ENCODE data around the gene F8A1.
A peak's percentile ranks its signal among the peaks of the same experiment; 100 is the strongest.
"Not testable (repeated sequence)": the region's sequence is repeated elsewhere in the genome, so short reads cannot be mapped to it uniquely, and the experiment has no call there.

F8A1 gene

GRCh38 chrX:154914052-154914451 lies 27.9 kb downstream of the F8A1 start:
- Histone ChIP-seq H3K27me3 (ENCODE audit: low read depth, low read length) (no peaks in the 10 kb centered on the region), H3K4me3 (ENCODE audit: low read length) (no peak overlapping the region), H3K79me2 (ENCODE audit: low read length) (no peaks in the 10 kb centered on the region), H3K4me1 (ENCODE audit: low read length) (no peaks in the 10 kb centered on the region; the same call in 1 of the 2 replicates), H3K9me3 (ENCODE audit: insufficient read depth, low read length) (no peaks in the 10 kb centered on the region), H3K27ac (ENCODE audit: low read length) (no peak overlapping the region), H3K4me2 (ENCODE audit: low read length) (no peak overlapping the region), H4K20me1 (ENCODE audit: insufficient read depth, low read length) (no peaks in the 10 kb centered on the region), H3K9ac (ENCODE audit: low read length) (no peak overlapping the region), H2AFZ (ENCODE audit: low read depth, low read length) (no peak overlapping the region), H3K36me3 (replicated peaks; ENCODE audit: low read depth, low read length) (no peaks in the 10 kb centered on the region)
- TF ChIP-seq EZH2phosphoT487 (IDR thresholded peaks at IDR 0.05; ENCODE audit: low read depth) = no peak
- no peak for TF ChIP-seq CTCF (IDR thresholded peaks at IDR 0.05; ENCODE audit: low read depth, low read length)

GRCh38 chrX:154918060-154918483 lies 31.9 kb downstream of the F8A1 start:
- peak overlapping the region; percentile 63 for H3K4me2 ChIP-seq (ENCODE audit: low read length)
- H3K27ac ChIP-seq (ENCODE audit: low read length) = no peak overlapping the region
- TF ChIP-seq EZH2phosphoT487 (IDR thresholded peaks at IDR 0.05; ENCODE audit: low read depth) (no peak), CTCF (IDR thresholded peaks at IDR 0.05; ENCODE audit: low read depth, low read length) (peak; percentile 91)
- no peaks in the 10 kb centered on the region; the same call in 1 of the 2 replicates for H3K27me3 ChIP-seq (ENCODE audit: low read depth, low read length)
- no peaks in the 10 kb centered on the region for H3K36me3 ChIP-seq (replicated peaks; ENCODE audit: low read depth, low read length)
- H3K4me1 ChIP-seq (ENCODE audit: low read length) = no peaks in the 10 kb centered on the region
- H3K79me2 ChIP-seq (ENCODE audit: low read length) = no peaks in the 10 kb centered on the region
- no peaks in the 10 kb centered on the region for H4K20me1 ChIP-seq (ENCODE audit: insufficient read depth, low read length)
- peak overlapping the region; percentile 78 for H3K4me3 ChIP-seq (ENCODE audit: low read length)
- no peaks in the 10 kb centered on the region for H3K9me3 ChIP-seq (ENCODE audit: insufficient read depth, low read length)
- peak overlapping the region; percentile 96 for H2AFZ ChIP-seq (ENCODE audit: low read depth, low read length)
- H3K9ac ChIP-seq (ENCODE audit: low read length) = 0 out of 2 replicates have a peak overlapping the region, but pooled peaks have one; percentile 17

- not testable (repeated sequence) for H2AFZ ChIP-seq (ENCODE audit: low read depth, low read length); H3K9ac ChIP-seq (ENCODE audit: low read length); H3K4me2 ChIP-seq (ENCODE audit: low read length); H3K9me3 ChIP-seq (ENCODE audit: insufficient read depth, low read length); H3K79me2 ChIP-seq (ENCODE audit: low read length); H3K27ac ChIP-seq (ENCODE audit: low read length); H4K20me1 ChIP-seq (ENCODE audit: insufficient read depth, low read length); H3K36me3 ChIP-seq (replicated peaks; ENCODE audit: low read depth, low read length); H3K27me3 ChIP-seq (ENCODE audit: low read depth, low read length); H3K4me3 ChIP-seq (ENCODE audit: low read length); H3K4me1 ChIP-seq (ENCODE audit: low read length)
Observed at GRCh38 chrX:154924771-154925170, 38.6 kb downstream of the F8A1 start.
